K562 (cell line): Measurements from ENCODE around the gene LAT. TPM values are rescaled to one million over a fixed set of nuclear protein-coding genes. Genes with fewer than 3 reads are reported as not detected.

ENCODE experiments used
- BHLHE40 ChIP-seq: IDR thresholded peaks from 2 replicates; pipeline ENCODE4 v1.6.1; 2011; ENCODE audit warnings: low read length, improper control_type of control experiment
- EHMT2 ChIP-seq: fragments of 450-650 bp; IDR thresholded peaks from 2 replicates; pipeline ENCODE4 v1.6.1; 2018; ENCODE audit warnings: antibody characterized with exemption
- HMG20A ChIP-seq: fragments of 450-650 bp; formaldehyde crosslinking; conservative IDR thresholded peaks from 2 replicates; pipeline ENCODE4 v1.4.0; 2020; ENCODE audit warnings: mild to moderate bottlenecking, mixed read lengths
- MCM7 ChIP-seq, 2 experiments: fragments of 450-650 bp; IDR thresholded peaks; 2 replicates each; pipeline ENCODE4 v1.6.1; 2016 to 2018
- NFE2 ChIP-seq: IDR thresholded peaks from 2 replicates; pipeline ENCODE4 v1.6.1; 2014; ENCODE audit warnings: antibody characterized with exemption, low read depth
- PKNOX1 ChIP-seq: fragments of 450-650 bp; IDR thresholded peaks from 2 replicates; pipeline ENCODE4 v1.6.1; 2016
- POLR2A ChIP-seq: fragments of 450-650 bp; conservative IDR thresholded peaks from 2 replicates; pipeline ENCODE4 v1.6.1; 2016
- POLR2AphosphoS5 ChIP-seq: IDR thresholded peaks from 2 replicates; pipeline ENCODE4 v1.6.1; 2011; ENCODE audit warnings: mild to moderate bottlenecking, low read depth, low read length, moderate library complexity; ENCODE audit not compliant: control insufficient read depth, insufficient read depth
- SMARCC2 ChIP-seq: fragments of 450-650 bp; IDR thresholded peaks from 2 replicates; pipeline ENCODE4 v1.6.1; 2017; ENCODE audit warnings: antibody characterized with exemption, moderate library complexity, mild to moderate bottlenecking, low read depth
- TAF15 ChIP-seq: fragments of 200-400 bp; formaldehyde crosslinking; IDR thresholded peaks from 2 replicates; pipeline ENCODE4 v1.6.1; 2017; ENCODE audit warnings: mild to moderate bottlenecking, low read depth, low read length, moderate library complexity
- TARDBP ChIP-seq: fragments of 450-650 bp; IDR thresholded peaks from 2 replicates; pipeline ENCODE4 v1.6.1; 2016
- ZNF551 ChIP-seq: fragments of 250-450 bp; sonication (Bioruptor Pico); IDR thresholded peaks from 2 replicates; pipeline ENCODE4 v1.5.0; 2021; ENCODE audit warnings: mild to moderate bottlenecking, moderate library complexity
- ZNF75A ChIP-seq: fragments of 450-650 bp; formaldehyde crosslinking; IDR thresholded peaks from 2 replicates; pipeline ENCODE4 v1.4.0; 2020; ENCODE audit warnings: mild to moderate bottlenecking
- polyA plus RNA-seq, 8 experiments: library from polyadenylated mRNA; depleted of rRNA in 4 of 8; stranded (reverse) in 5 of 8; unstranded in 3 of 8; fragments of >200 nt; fragmentation: Nextera tagmentation in 2 of 8; fragmentation: Illumina TruSeq in 1 of 8; extraction: Ambion mirVana in 2 of 8; extraction: Trizol in 1 of 8; gene quantifications; 2 replicates each; pipeline versions ENCODE4 v1.2.1 to v1.2.3, GENCODE V29; 2011 to 2014; ENCODE audit warnings: inconsistent platforms in 1 of 8, missing spikeins in 1 of 8
- total RNA-seq, 7 experiments: library from RNA; depleted of rRNA in 6 of 7; stranded (reverse); fragments of >200 nt in 6 of 7; fragmentation: Illumina TruSeq in 2 of 7; extraction: Trizol in 2 of 7; gene quantifications; 2 replicates each; pipeline versions ENCODE4 v1.2.1 to v1.2.3, GENCODE V29; 2011 to 2021; ENCODE audit warnings: low replicate concordance in 1 of 7
- TF ChIP-seq, protein P1 (sequence below): fragments of 250-450 bp; sonication (Bioruptor Pico); IDR thresholded peaks from 2 replicates; pipeline ENCODE4 v1.9.0; 2021; ENCODE audit warnings: mild to moderate bottlenecking, inconsistent platforms
- TF ChIP-seq, protein P2 (sequence below): fragments of 450-650 bp; IDR thresholded peaks from 2 replicates; pipeline ENCODE4 v1.6.1; 2018; ENCODE audit not compliant: partially characterized antibody
- TF ChIP-seq, protein P3 (sequence below): fragments of 150-350 bp; IDR thresholded peaks from 2 replicates; pipeline ENCODE4 v1.6.1; 2014; ENCODE audit warnings: low read depth, mild to moderate bottlenecking, low read length, borderline replicate concordance

Gene LAT
- total and polyA plus RNA-seq, 9 of the 15 experiments (the other 6 are each of a cell fraction or from before 2014, with no cell fraction given), result 0.40 to 4.2 (median 1.3) TPM

DNA sequence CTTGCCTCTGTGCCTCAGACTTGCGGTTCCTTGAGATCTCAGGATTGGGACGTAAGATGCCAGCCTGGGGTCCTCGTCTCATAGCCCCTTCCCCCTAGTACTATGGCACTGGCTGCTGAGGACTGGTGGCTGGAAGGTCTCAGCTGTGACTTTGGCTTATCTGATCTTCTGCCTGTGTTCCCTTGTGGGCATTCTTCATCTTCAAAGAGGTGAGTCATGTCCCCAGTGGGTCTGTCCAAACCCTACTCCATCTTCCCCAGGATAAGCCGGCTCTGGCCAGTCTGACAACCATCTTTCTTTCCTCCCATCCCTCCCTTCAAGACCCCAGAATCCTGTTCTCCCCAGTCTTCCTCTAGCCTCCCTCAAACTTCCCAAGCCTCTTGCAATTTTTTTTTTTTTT is 49.5 kb upstream of the LAT start (continued):
- TF ChIP-seq POLR2AphosphoS5 (no peak), EHMT2 (0 out of 2 replicates have a peak, but pooled peaks have one; percentile 44), TARDBP (no peak), MCM7 (IDR thresholded peaks at IDR 0.05) (no peak), SMARCC2 (no peak), NFE2 (0 out of 2 replicates have a peak, but pooled peaks have one; percentile 18), BHLHE40 (no peak), ZNF551 (CRISPR knock-in tag) (no peak), TAF15 (no peak), PKNOX1 (no peak), POLR2A (no peak), HMG20A (no peak), ZNF75A (CRISPR knock-in tag) (no peak)
- TF ChIP-seq, protein P1, sequence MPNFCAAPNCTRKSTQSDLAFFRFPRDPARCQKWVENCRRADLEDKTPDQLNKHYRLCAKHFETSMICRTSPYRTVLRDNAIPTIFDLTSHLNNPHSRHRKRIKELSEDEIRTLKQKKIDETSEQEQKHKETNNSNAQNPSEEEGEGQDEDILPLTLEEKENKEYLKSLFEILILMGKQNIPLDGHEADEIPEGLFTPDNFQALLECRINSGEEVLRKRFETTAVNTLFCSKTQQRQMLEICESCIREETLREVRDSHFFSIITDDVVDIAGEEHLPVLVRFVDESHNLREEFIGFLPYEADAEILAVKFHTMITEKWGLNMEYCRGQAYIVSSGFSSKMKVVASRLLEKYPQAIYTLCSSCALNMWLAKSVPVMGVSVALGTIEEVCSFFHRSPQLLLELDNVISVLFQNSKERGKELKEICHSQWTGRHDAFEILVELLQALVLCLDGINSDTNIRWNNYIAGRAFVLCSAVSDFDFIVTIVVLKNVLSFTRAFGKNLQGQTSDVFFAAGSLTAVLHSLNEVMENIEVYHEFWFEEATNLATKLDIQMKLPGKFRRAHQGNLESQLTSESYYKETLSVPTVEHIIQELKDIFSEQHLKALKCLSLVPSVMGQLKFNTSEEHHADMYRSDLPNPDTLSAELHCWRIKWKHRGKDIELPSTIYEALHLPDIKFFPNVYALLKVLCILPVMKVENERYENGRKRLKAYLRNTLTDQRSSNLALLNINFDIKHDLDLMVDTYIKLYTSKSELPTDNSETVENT (CRISPR knock-in tag), result no peak
- TF ChIP-seq, protein P2, sequence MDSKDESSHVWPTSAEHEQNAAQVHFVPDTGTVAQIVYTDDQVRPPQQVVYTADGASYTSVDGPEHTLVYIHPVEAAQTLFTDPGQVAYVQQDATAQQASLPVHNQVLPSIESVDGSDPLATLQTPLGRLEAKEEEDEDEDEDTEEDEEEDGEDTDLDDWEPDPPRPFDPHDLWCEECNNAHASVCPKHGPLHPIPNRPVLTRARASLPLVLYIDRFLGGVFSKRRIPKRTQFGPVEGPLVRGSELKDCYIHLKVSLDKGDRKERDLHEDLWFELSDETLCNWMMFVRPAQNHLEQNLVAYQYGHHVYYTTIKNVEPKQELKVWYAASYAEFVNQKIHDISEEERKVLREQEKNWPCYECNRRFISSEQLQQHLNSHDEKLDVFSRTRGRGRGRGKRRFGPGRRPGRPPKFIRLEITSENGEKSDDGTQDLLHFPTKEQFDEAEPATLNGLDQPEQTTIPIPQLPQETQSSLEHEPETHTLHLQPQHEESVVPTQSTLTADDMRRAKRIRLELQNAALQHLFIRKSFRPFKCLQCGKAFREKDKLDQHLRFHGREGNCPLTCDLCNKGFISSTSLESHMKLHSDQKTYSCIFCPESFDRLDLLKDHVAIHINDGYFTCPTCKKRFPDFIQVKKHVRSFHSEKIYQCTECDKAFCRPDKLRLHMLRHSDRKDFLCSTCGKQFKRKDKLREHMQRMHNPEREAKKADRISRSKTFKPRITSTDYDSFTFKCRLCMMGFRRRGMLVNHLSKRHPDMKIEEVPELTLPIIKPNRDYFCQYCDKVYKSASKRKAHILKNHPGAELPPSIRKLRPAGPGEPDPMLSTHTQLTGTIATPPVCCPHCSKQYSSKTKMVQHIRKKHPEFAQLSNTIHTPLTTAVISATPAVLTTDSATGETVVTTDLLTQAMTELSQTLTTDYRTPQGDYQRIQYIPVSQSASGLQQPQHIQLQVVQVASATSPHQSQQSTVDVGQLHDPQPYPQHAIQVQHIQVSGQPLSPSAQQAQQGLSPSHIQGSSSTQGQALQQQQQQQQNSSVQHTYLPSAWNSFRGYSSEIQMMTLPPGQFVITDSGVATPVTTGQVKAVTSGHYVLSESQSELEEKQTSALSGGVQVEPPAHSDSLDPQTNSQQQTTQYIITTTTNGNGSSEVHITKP, result peak; percentile 38
- TF ChIP-seq, protein P3, sequence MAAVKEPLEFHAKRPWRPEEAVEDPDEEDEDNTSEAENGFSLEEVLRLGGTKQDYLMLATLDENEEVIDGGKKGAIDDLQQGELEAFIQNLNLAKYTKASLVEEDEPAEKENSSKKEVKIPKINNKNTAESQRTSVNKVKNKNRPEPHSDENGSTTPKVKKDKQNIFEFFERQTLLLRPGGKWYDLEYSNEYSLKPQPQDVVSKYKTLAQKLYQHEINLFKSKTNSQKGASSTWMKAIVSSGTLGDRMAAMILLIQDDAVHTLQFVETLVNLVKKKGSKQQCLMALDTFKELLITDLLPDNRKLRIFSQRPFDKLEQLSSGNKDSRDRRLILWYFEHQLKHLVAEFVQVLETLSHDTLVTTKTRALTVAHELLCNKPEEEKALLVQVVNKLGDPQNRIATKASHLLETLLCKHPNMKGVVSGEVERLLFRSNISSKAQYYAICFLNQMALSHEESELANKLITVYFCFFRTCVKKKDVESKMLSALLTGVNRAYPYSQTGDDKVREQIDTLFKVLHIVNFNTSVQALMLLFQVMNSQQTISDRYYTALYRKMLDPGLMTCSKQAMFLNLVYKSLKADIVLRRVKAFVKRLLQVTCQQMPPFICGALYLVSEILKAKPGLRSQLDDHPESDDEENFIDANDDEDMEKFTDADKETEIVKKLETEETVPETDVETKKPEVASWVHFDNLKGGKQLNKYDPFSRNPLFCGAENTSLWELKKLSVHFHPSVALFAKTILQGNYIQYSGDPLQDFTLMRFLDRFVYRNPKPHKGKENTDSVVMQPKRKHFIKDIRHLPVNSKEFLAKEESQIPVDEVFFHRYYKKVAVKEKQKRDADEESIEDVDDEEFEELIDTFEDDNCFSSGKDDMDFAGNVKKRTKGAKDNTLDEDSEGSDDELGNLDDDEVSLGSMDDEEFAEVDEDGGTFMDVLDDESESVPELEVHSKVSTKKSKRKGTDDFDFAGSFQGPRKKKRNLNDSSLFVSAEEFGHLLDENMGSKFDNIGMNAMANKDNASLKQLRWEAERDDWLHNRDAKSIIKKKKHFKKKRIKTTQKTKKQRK, result no peak
